Measurements from ENCODE around the gene DDX25.
A peak's percentile ranks its signal among the peaks of the same experiment; 100 is the strongest.

- TF ChIP-seq CTCF (IDR thresholded peaks at IDR 0.05 in 4 of 5, conservative IDR thresholded peaks at IDR 0.05 in 1 of 5) (no peak), POLR2A (IDR thresholded peaks at IDR 0.05) (peak; percentile 9 to 27)
These were observed 1.2 kb upstream of the DDX25 start, which contains the start of gene PUS3 for GRCh38 chr11:125902927-125903710.
